H9 (cell line): Measurements from ENCODE around the gene MYCBP2. TPM values are rescaled to one million over a fixed set of nuclear protein-coding genes. Genes with fewer than 3 reads are reported as not detected.

Experiments
- DNase-seq: peaks from one replicate; pipeline ENCODE4 v3.0.0-alpha.2; 2017
- H2AFZ ChIP-seq: one replicate; pipeline ENCODE4 v1.6.1; 2013; ENCODE audit warnings: mild to moderate bottlenecking, low read length, control low read depth, moderate library complexity
- H2AK5ac ChIP-seq: 2 replicates; pipeline ENCODE4 v1.6.1; 2013; ENCODE audit warnings: low read length, control low read depth, mixed read lengths; ENCODE audit not compliant: insufficient read length
- H2BK120ac ChIP-seq: one replicate; pipeline ENCODE4 v1.6.1; 2013; ENCODE audit warnings: low read depth, mild to moderate bottlenecking, low read length, control low read depth, inconsistent platforms; ENCODE audit not compliant: poor library complexity, severe bottlenecking
- H2BK12ac ChIP-seq: 2 replicates; pipeline ENCODE4 v1.6.1; 2013; ENCODE audit warnings: low read length, control low read depth, mixed read lengths, low read depth; ENCODE audit not compliant: insufficient read length
- H2BK15ac ChIP-seq: 2 replicates; pipeline ENCODE4 v1.6.1; 2013; ENCODE audit warnings: low read depth, low read length, control low read depth
- H2BK20ac ChIP-seq: one replicate; pipeline ENCODE4 v1.6.1; 2013; ENCODE audit warnings: low read depth, mild to moderate bottlenecking, low read length, control low read depth, inconsistent platforms; ENCODE audit not compliant: poor library complexity, severe bottlenecking
- H2BK5ac ChIP-seq: 2 replicates; pipeline ENCODE4 v1.6.1; 2013; ENCODE audit warnings: low read length, control low read depth, mixed read lengths; ENCODE audit not compliant: insufficient read length
- H3K14ac ChIP-seq: 2 replicates; pipeline ENCODE4 v1.6.1; 2013; ENCODE audit warnings: low read length, control low read depth; ENCODE audit not compliant: insufficient read depth
- H3K18ac ChIP-seq: 2 replicates; pipeline ENCODE4 v1.6.1; 2013; ENCODE audit warnings: low read depth, mild to moderate bottlenecking, mixed read lengths, low read length, control low read depth; ENCODE audit not compliant: insufficient read length
- H3K23ac ChIP-seq: 2 replicates; pipeline ENCODE4 v1.6.1; 2013; ENCODE audit warnings: low read length, control low read depth, mixed read lengths, low read depth; ENCODE audit not compliant: insufficient read length
- H3K23me2 ChIP-seq: 2 replicates; pipeline ENCODE4 v1.6.1; 2013; ENCODE audit warnings: low read depth, mild to moderate bottlenecking, mixed read lengths, low read length, control low read depth; ENCODE audit not compliant: insufficient read length, poor library complexity, severe bottlenecking
- H3K27ac ChIP-seq: 2 replicates; pipeline ENCODE4 v1.5.1; 2013; ENCODE audit warnings: low read length, control low read depth, mixed read lengths, low read depth; ENCODE audit not compliant: insufficient read length
- H3K27me3 ChIP-seq: 2 replicates; pipeline ENCODE4 v1.6.1; 2013; ENCODE audit warnings: low read length, control low read depth, inconsistent platforms; ENCODE audit not compliant: insufficient read depth
- H3K4ac ChIP-seq: 2 replicates; pipeline ENCODE4 v1.6.1; 2013; ENCODE audit warnings: low read depth, mild to moderate bottlenecking, control low read depth, inconsistent platforms, low read length, moderate library complexity
- H3K4me1 ChIP-seq: 2 replicates; pipeline ENCODE4 v1.6.1; 2013; ENCODE audit warnings: low read length, control low read depth, inconsistent platforms; ENCODE audit not compliant: insufficient read depth
- H3K4me2 ChIP-seq: 2 replicates; pipeline ENCODE4 v1.6.1; 2013; ENCODE audit warnings: low read length, control low read depth, mixed read lengths; ENCODE audit not compliant: insufficient read length, insufficient read depth
- H3K56ac ChIP-seq: 2 replicates; pipeline ENCODE4 v1.6.1; 2013; ENCODE audit warnings: low read depth, mild to moderate bottlenecking, mixed read lengths, low read length, control low read depth; ENCODE audit not compliant: insufficient read length
- H3K79me1 ChIP-seq: 2 replicates; pipeline ENCODE4 v1.6.1; 2013; ENCODE audit warnings: low read depth, mild to moderate bottlenecking, moderate library complexity, low read length, control low read depth, inconsistent platforms; ENCODE audit not compliant: insufficient read depth, poor library complexity, severe bottlenecking
- H3K79me2 ChIP-seq: 2 replicates; pipeline ENCODE4 v1.6.1; 2013; ENCODE audit warnings: low read length, control low read depth, inconsistent platforms; ENCODE audit not compliant: insufficient read depth
- H3K9ac ChIP-seq: 2 replicates; pipeline ENCODE4 v1.6.1; 2013; ENCODE audit warnings: low read length, control low read depth, mixed read lengths; ENCODE audit not compliant: insufficient read length; ENCODE audit errors: extremely low read depth
- H3K9me3 ChIP-seq: one replicate; pipeline ENCODE4 v1.6.1; 2013; ENCODE audit warnings: low read depth, low read length, inconsistent platforms; ENCODE audit not compliant: control insufficient read depth
- H3T11ph ChIP-seq: one replicate; pipeline ENCODE4 v1.6.1; 2013; ENCODE audit warnings: mild to moderate bottlenecking, low read length, control low read depth, inconsistent platforms
- H4K20me1 ChIP-seq: one replicate; pipeline ENCODE4 v1.6.1; 2013; ENCODE audit not compliant: control insufficient read depth, insufficient read length, insufficient read depth
- H4K5ac ChIP-seq: 2 replicates; pipeline ENCODE4 v1.6.1; 2013; ENCODE audit warnings: low read depth, mild to moderate bottlenecking, mixed read lengths, low read length, control low read depth; ENCODE audit not compliant: insufficient read length
- H4K8ac ChIP-seq: replicated peaks from 2 replicates; pipeline ENCODE4 v1.6.1; 2013; ENCODE audit warnings: low read length, control low read depth, mixed read lengths, low read depth; ENCODE audit not compliant: insufficient read length
- H4K91ac ChIP-seq: 2 replicates; pipeline ENCODE4 v1.6.1; 2013; ENCODE audit warnings: low read depth, mild to moderate bottlenecking, moderate library complexity, mixed read lengths, low read length, control low read depth; ENCODE audit not compliant: insufficient read length
- H3K27ac Mint-ChIP-seq, 3 experiments: 2 replicates in 2 of 3; 3 replicates in 1 of 3; pipeline ENCODE4 v1.8.0; 2020 to 2021; ENCODE audit warnings: mixed read lengths in 3 of 3, mild to moderate bottlenecking in 1 of 3, moderate library complexity in 1 of 3
- H3K27me3 Mint-ChIP-seq: 2 replicates; pipeline ENCODE4 v1.8.0; 2021; ENCODE audit warnings: low read depth, mild to moderate bottlenecking, moderate library complexity, mixed read lengths
- H3K36me3 Mint-ChIP-seq, 3 experiments: 2 replicates in 2 of 3; 3 replicates in 1 of 3; pipeline ENCODE4 v1.8.0; 2020 to 2021; ENCODE audit warnings: low read depth in 3 of 3, mixed read lengths in 3 of 3; ENCODE audit not compliant: insufficient read depth in 1 of 3
- H3K4me1 Mint-ChIP-seq, 2 experiments: 2 replicates each; pipeline ENCODE4 v1.8.0; 2020; ENCODE audit warnings: mixed read lengths in 2 of 2
- H3K4me3 Mint-ChIP-seq, 2 experiments: 2 replicates in 1 of 2; 3 replicates in 1 of 2; pipeline ENCODE4 v1.8.0; 2020 to 2021; ENCODE audit warnings: mild to moderate bottlenecking in 2 of 2, mixed read lengths in 2 of 2, moderate library complexity in 1 of 2
- H3K9me3 Mint-ChIP-seq, 2 experiments: 2 replicates in 1 of 2; 3 replicates in 1 of 2; pipeline ENCODE4 v1.8.0; 2020; ENCODE audit warnings: mild to moderate bottlenecking in 2 of 2, mixed read lengths in 2 of 2, moderate library complexity in 1 of 2
- WGBS: extraction: QIAGEN DNeasy Blood & Tissue Kit; methylation state at CpG from one replicate; pipeline ENCODE4 v1.1.7; 2013; ENCODE audit warnings: missing lambda C conversion rate, low lambda C conversion rate, mixed read lengths; ENCODE audit not compliant: insufficient read length; ENCODE audit errors: extremely low coverage; 5-methylcytosine and 5-hydroxymethylcytosine counted together
- total RNA-seq: library from RNA; stranded (reverse); gene quantifications from 2 replicates; pipeline ENCODE4 v1.2.1, GENCODE V29; 2021
- TF ChIP-seq, protein P1 (sequence below): fragments of 200-600 bp; sonication (generic); conservative IDR thresholded peaks from 3 replicates; pipeline ENCODE4 v1.8.0; 2021; ENCODE audit warnings: antibody characterized with exemption, mild to moderate bottlenecking

Gene MYCBP2
- total RNA-seq, 1 experiment from 2014 or later, result 32.0 TPM

DNA sequence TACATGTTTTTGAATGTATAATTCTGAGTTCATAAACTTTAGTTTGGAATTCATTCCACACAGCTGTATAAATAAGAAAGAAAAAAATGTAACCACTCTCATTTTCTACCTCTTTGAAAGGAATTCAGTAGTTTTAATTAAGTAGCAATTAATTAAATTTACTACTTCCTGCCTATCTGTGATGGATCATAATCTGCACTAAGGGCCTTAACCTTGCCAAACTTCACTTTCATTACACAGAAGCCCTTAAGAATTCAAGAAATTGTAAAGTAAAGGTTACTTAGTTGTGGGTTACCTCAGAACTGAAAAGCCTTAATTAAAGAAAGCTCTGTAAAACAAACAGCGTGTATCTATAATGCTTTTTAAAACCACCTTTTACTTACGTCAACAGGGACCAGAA is 188.1 kb downstream of the MYCBP2 start:
- Histone ChIP-seq H2AFZ (no peak overlapping the region), H3K18ac (no peak overlapping the region), H4K5ac (no peak overlapping the region), H3K4me1 (0 out of 2 replicates have a peak, but pooled peaks cover 2% of the 10 kb centered on the region), H2BK120ac (no peak overlapping the region), H4K20me1 (no peaks in the 10 kb centered on the region), H2BK12ac (no peak overlapping the region), H3K79me1 (no peaks in the 10 kb centered on the region), H2AK5ac (no peak overlapping the region), H3K56ac (no peak overlapping the region), H3K23ac (no peak overlapping the region), H3K9me3 (no peaks in the 10 kb centered on the region), H4K8ac (no peak overlapping the region), H3K4ac (no peak overlapping the region), H3K9ac (no peak overlapping the region), H3K27me3 (no peaks in the 10 kb centered on the region), H3K23me2 (no peaks in the 10 kb centered on the region), H3K79me2 (no peaks in the 10 kb centered on the region), H2BK20ac (no peak overlapping the region), H3T11ph (no peak overlapping the region), H4K91ac (no peak overlapping the region), H3K4me2 (no peak overlapping the region), H2BK15ac (no peak overlapping the region), H3K27ac (no peak overlapping the region), H3K14ac (no peak overlapping the region), H2BK5ac (no peak overlapping the region)
- TF ChIP-seq, protein P1, sequence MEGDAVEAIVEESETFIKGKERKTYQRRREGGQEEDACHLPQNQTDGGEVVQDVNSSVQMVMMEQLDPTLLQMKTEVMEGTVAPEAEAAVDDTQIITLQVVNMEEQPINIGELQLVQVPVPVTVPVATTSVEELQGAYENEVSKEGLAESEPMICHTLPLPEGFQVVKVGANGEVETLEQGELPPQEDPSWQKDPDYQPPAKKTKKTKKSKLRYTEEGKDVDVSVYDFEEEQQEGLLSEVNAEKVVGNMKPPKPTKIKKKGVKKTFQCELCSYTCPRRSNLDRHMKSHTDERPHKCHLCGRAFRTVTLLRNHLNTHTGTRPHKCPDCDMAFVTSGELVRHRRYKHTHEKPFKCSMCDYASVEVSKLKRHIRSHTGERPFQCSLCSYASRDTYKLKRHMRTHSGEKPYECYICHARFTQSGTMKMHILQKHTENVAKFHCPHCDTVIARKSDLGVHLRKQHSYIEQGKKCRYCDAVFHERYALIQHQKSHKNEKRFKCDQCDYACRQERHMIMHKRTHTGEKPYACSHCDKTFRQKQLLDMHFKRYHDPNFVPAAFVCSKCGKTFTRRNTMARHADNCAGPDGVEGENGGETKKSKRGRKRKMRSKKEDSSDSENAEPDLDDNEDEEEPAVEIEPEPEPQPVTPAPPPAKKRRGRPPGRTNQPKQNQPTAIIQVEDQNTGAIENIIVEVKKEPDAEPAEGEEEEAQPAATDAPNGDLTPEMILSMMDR, result no peak
- Mint-ChIP-seq H3K27me3 (no peaks in the 10 kb centered on the region), H3K27ac (no peak overlapping the region), H3K36me3 (peaks cover 0 to 8% (median 5%) of the 10 kb centered on the region in 3 experiments; a peak in 4 of 7 replicates), H3K9me3 (no peaks in the 10 kb centered on the region), H3K4me3 (no peak overlapping the region), H3K4me1 (peaks cover 0 to 4% of the 10 kb centered on the region in 2 experiments; a peak in 2 of 4 replicates)
- no CpG with 5 or more reads among the region's 2 CpGs for WGBS
- DNase-seq, result no peak
